ENCODE results near the gene CTTN. TPM values are rescaled to one million over a fixed set of nuclear protein-coding genes. Genes with fewer than 3 reads are reported as not detected.
"Not testable (repeated sequence)": the region's sequence is repeated elsewhere in the genome, so short reads cannot be mapped to it uniquely, and the experiment has no call there.

CTTN gene
- polyA plus RNA-seq, 4 donors, result 101 to 218 (median 122) TPM

GRCh38 chr11:70383664-70384565 lies 14.4 kb upstream of the CTTN start:
- Histone ChIP-seq H3K27ac (ENCODE audit: low read depth in 1 of 3, low read length in 2 of 3) (no peak overlapping the region), H3K36me3 (ENCODE audit: control insufficient read depth in 3 of 3, insufficient read depth in 2 of 3, low read depth in 1 of 3, low read length in 3 of 3) (peaks cover 0 to 42% (median 7%) of the 10 kb centered on the region in 3 donors), H3K4me3 (ENCODE audit: low read depth in 1 of 3, low read length in 3 of 3) (no peak overlapping the region), H3K4me1 (ENCODE audit: control insufficient read depth in 3 of 3, insufficient read depth in 2 of 3, low read depth in 1 of 3, low read length in 2 of 3) (no peaks in the 10 kb centered on the region), H3K9me3 (ENCODE audit: control insufficient read depth in 2 of 2, insufficient read depth in 1 of 2, low read depth in 1 of 2, low read length in 1 of 2) (no peaks in the 10 kb centered on the region), H3K27me3 (ENCODE audit: control insufficient read depth in 3 of 3, insufficient read depth in 3 of 3, low read length in 3 of 3) (no peaks in the 10 kb centered on the region)
- FAIRE-seq (no peak), DNase-seq (no peak)
- WGBS, 3 donors, result 80 to 91% (median 91%) methylated on average over 11 of the region's 11 CpGs

- 91 to 97% (median 92%) methylated on average over 18 of the region's 18 CpGs for WGBS, 3 donors
- no peak overlapping the region for H3K27ac ChIP-seq (ENCODE audit: low read depth in 1 of 3, low read length in 2 of 3)
- H3K9me3 ChIP-seq (ENCODE audit: control insufficient read depth in 2 of 2, insufficient read depth in 1 of 2, low read depth in 1 of 2, low read length in 1 of 2), result no peaks in the 10 kb centered on the region
- H3K36me3 ChIP-seq (ENCODE audit: control insufficient read depth in 3 of 3, insufficient read depth in 2 of 3, low read depth in 1 of 3, low read length in 3 of 3), result peaks cover 0 to 39% (median 6%) of the 10 kb centered on the region in 3 donors
- no peak for DNase-seq
- FAIRE-seq, result no peak
- H3K4me3 ChIP-seq (ENCODE audit: low read depth in 1 of 3, low read length in 3 of 3), result no peak overlapping the region
- no peaks in the 10 kb centered on the region for H3K27me3 ChIP-seq (ENCODE audit: control insufficient read depth in 3 of 3, insufficient read depth in 3 of 3, low read length in 3 of 3)
- H3K4me1 ChIP-seq (ENCODE audit: control insufficient read depth in 3 of 3, insufficient read depth in 2 of 3, low read depth in 1 of 3, low read length in 2 of 3), result no peaks in the 10 kb centered on the region
Measured at GRCh38 chr11:70384566-70385152, 13.7 kb upstream of the CTTN start.

GRCh38 chr11:70387564-70387963 lies 10.8 kb upstream of the CTTN start:
- 92 to 97% (median 95%) methylated on average over 4 of the region's 4 CpGs for WGBS, 3 donors
- H3K27me3 ChIP-seq (ENCODE audit: control insufficient read depth in 3 of 3, insufficient read depth in 3 of 3, low read length in 3 of 3), result no peaks in the 10 kb centered on the region
- FAIRE-seq (no peak), DNase-seq (no peak)
- H3K36me3 ChIP-seq (ENCODE audit: control insufficient read depth in 3 of 3, insufficient read depth in 2 of 3, low read depth in 1 of 3, low read length in 3 of 3), result peaks cover 0 to 19% (median 5%) of the 10 kb centered on the region in 3 donors
- no peak overlapping the region for H3K4me3 ChIP-seq (ENCODE audit: low read depth in 1 of 3, low read length in 3 of 3)
- no peaks in the 10 kb centered on the region for H3K9me3 ChIP-seq (ENCODE audit: control insufficient read depth in 2 of 2, insufficient read depth in 1 of 2, low read depth in 1 of 2, low read length in 1 of 2)
- H3K27ac ChIP-seq (ENCODE audit: low read depth in 1 of 3, low read length in 2 of 3), result no peak overlapping the region
- no peaks in the 10 kb centered on the region for H3K4me1 ChIP-seq (ENCODE audit: control insufficient read depth in 3 of 3, insufficient read depth in 2 of 3, low read depth in 1 of 3, low read length in 2 of 3)

GRCh38 chr11:70389201-70389600 lies 9.1 kb upstream of the CTTN start:
- Histone ChIP-seq H3K27me3 (ENCODE audit: control insufficient read depth in 3 of 3, insufficient read depth in 3 of 3, low read length in 3 of 3) (no peaks in the 10 kb centered on the region), H3K36me3 (ENCODE audit: control insufficient read depth in 3 of 3, insufficient read depth in 2 of 3, low read depth in 1 of 3, low read length in 3 of 3) (peaks cover 2 to 18% (median 2%) of the 10 kb centered on the region in 3 donors), H3K27ac (ENCODE audit: low read depth in 1 of 3, low read length in 2 of 3) (no peak overlapping the region), H3K4me1 (ENCODE audit: control insufficient read depth in 3 of 3, insufficient read depth in 2 of 3, low read depth in 1 of 3, low read length in 2 of 3) (no peaks in the 10 kb centered on the region), H3K9me3 (ENCODE audit: control insufficient read depth in 2 of 2, insufficient read depth in 1 of 2, low read depth in 1 of 2, low read length in 1 of 2) (no peaks in the 10 kb centered on the region), H3K4me3 (ENCODE audit: low read depth in 1 of 3, low read length in 3 of 3) (no peak overlapping the region)
- WGBS, 3 donors, result 78 to 89% (median 85%) methylated on average over 6 of the region's 6 CpGs
- FAIRE-seq, result no peak
- DNase-seq, result no peak

- H3K27me3 ChIP-seq (ENCODE audit: control insufficient read depth in 3 of 3, insufficient read depth in 3 of 3, low read length in 3 of 3); DNase-seq; H3K4me3 ChIP-seq (ENCODE audit: low read depth in 1 of 3, low read length in 3 of 3); FAIRE-seq; H3K4me1 ChIP-seq (ENCODE audit: control insufficient read depth in 3 of 3, insufficient read depth in 2 of 3, low read depth in 1 of 3, low read length in 2 of 3); H3K9me3 ChIP-seq (ENCODE audit: control insufficient read depth in 2 of 2, insufficient read depth in 1 of 2, low read depth in 1 of 2, low read length in 1 of 2); H3K27ac ChIP-seq (ENCODE audit: low read depth in 1 of 3, low read length in 2 of 3): not testable (repeated sequence)
- H3K36me3 ChIP-seq (ENCODE audit: control insufficient read depth in 3 of 3, insufficient read depth in 2 of 3, low read depth in 1 of 3, low read length in 3 of 3), result peaks cover 0 to 16% (median 2%) of the 10 kb centered on the region in 3 donors
- WGBS, 3 donors, result 93 to 96% (median 95%) methylated on average over 7 of the region's 7 CpGs
Measured at GRCh38 chr11:70390882-70391281, 7.4 kb upstream of the CTTN start.

- DNase-seq, result no peak
- WGBS, 3 donors, result 95% methylated on average over 15 of the region's 15 CpGs
- no peaks in the 10 kb centered on the region for H3K9me3 ChIP-seq (ENCODE audit: control insufficient read depth in 2 of 2, insufficient read depth in 1 of 2, low read depth in 1 of 2, low read length in 1 of 2)
- no peak overlapping the region for H3K4me3 ChIP-seq (ENCODE audit: low read depth in 1 of 3, low read length in 3 of 3)
- no peaks in the 10 kb centered on the region for H3K27me3 ChIP-seq (ENCODE audit: control insufficient read depth in 3 of 3, insufficient read depth in 3 of 3, low read length in 3 of 3)
- no peak for FAIRE-seq
- peaks cover 0 to 16% (median 2%) of the 10 kb centered on the region in 3 donors for H3K36me3 ChIP-seq (ENCODE audit: control insufficient read depth in 3 of 3, insufficient read depth in 2 of 3, low read depth in 1 of 3, low read length in 3 of 3)
- no peak overlapping the region for H3K27ac ChIP-seq (ENCODE audit: low read depth in 1 of 3, low read length in 2 of 3)
- H3K4me1 ChIP-seq (ENCODE audit: control insufficient read depth in 3 of 3, insufficient read depth in 2 of 3, low read depth in 1 of 3, low read length in 2 of 3), result peaks cover 0 to 4% (median 0%) of the 10 kb centered on the region in 3 donors
Measured at GRCh38 chr11:70394211-70394950, 3.9 kb upstream of the CTTN start.

GRCh38 chr11:70397336-70397982 lies 870 bp upstream of the CTTN start:
- Histone ChIP-seq H3K9me3 (ENCODE audit: control insufficient read depth in 2 of 2, insufficient read depth in 1 of 2, low read depth in 1 of 2, low read length in 1 of 2) (no peaks in the 10 kb centered on the region), H3K4me3 (ENCODE audit: low read depth in 1 of 3, low read length in 3 of 3) (peak overlapping the region in 2 of 3 donors; percentile 78 to 91), H3K4me1 (ENCODE audit: control insufficient read depth in 3 of 3, insufficient read depth in 2 of 3, low read depth in 1 of 3, low read length in 2 of 3) (peaks cover 0 to 12% (median 12%) of the 10 kb centered on the region in 3 donors), H3K27me3 (ENCODE audit: control insufficient read depth in 3 of 3, insufficient read depth in 3 of 3, low read length in 3 of 3) (peaks cover 0 to 3% (median 0%) of the 10 kb centered on the region in 3 donors), H3K36me3 (ENCODE audit: control insufficient read depth in 3 of 3, insufficient read depth in 2 of 3, low read depth in 1 of 3, low read length in 3 of 3) (peaks cover 0 to 26% (median 2%) of the 10 kb centered on the region in 3 donors), H3K27ac (ENCODE audit: low read depth in 1 of 3, low read length in 2 of 3) (peak overlapping the region in 2 of 3 donors; percentile 62 to 80)
- 27 to 30% (median 27%) methylated on average over 18 of the region's 18 CpGs for WGBS, 3 donors
- FAIRE-seq (no peak), DNase-seq (peak in 1 of 2 donors; percentile 28)

Measured in small intestine (tissue), 7 donors.